ENCODE data around the gene FLVCR2.
A peak's percentile ranks its signal among the peaks of the same experiment; 100 is the strongest.

The FLVCR2 gene

DNA sequence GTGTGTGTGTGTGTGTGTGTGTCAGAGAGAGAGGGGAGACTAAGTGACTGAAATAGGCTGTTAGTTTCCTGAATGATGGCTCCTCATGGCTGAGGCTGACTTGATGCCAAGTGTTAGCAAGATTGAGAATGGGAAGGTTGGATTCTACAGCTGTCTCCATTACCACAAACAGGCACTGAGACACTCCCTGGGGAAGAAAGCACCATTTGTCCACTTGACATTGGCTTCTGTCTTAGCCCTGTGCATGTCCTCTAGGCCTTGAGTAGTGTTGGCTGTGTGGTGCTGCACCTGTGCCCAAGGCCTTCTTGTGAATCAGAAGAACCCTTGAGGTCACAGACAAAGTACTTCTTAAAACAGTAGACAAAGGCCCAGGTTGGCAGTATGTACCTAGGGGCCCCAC is 66.6 kb downstream of the FLVCR2 start:
- no peak for DNase-seq (ENCODE audit: extremely low read depth, low read depth)
- TF ChIP-seq, protein P1, sequence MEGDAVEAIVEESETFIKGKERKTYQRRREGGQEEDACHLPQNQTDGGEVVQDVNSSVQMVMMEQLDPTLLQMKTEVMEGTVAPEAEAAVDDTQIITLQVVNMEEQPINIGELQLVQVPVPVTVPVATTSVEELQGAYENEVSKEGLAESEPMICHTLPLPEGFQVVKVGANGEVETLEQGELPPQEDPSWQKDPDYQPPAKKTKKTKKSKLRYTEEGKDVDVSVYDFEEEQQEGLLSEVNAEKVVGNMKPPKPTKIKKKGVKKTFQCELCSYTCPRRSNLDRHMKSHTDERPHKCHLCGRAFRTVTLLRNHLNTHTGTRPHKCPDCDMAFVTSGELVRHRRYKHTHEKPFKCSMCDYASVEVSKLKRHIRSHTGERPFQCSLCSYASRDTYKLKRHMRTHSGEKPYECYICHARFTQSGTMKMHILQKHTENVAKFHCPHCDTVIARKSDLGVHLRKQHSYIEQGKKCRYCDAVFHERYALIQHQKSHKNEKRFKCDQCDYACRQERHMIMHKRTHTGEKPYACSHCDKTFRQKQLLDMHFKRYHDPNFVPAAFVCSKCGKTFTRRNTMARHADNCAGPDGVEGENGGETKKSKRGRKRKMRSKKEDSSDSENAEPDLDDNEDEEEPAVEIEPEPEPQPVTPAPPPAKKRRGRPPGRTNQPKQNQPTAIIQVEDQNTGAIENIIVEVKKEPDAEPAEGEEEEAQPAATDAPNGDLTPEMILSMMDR (IDR thresholded peaks at IDR 0.05; ENCODE audit: low read depth, low read length) = no peak

DNA sequence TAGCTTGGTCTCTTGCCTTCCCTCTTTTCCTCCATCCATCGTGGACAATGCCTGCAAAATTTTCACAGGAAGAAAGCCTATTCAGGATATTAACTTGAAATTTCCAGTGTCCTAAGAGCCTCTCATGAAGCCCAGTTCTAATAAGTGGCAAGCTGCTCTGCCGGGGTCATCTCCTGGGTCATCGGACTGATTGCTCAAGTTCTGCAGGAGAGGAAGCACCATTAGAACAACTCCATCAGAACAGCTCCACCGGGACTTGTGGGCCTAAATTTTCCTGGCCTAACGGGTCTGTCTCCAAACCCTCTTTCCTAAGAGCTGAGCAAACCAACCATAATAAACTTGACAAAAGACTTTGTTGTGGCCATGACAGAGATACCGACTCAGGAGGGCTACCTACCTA is 68.3 kb downstream of the FLVCR2 start:
- no peak for DNase-seq (ENCODE audit: extremely low read depth, low read depth)
- TF ChIP-seq, protein P1 (IDR thresholded peaks at IDR 0.05; ENCODE audit: low read depth, low read length) = no peak

DNA sequence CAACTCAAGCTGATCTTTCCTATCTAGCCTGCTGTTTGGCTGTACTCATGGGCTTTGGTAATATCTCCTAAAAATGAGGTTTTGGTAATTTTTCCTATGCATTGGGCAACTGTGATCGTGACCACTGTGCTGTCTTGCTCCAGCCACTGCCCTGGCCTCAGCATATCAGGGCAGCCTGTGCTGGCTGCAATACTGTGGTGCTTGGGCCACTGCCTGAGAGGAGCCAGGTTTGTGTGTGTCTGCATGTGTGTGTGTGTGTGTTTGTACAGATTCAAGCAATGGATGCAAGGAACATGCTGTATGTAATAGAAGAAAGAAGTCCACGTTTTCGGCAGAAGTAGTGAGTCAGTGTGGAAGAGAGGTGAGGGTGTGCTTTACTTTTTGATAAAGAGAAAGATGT is 69.2 kb downstream of the FLVCR2 start:
- DNase-seq (ENCODE audit: extremely low read depth, low read depth) = no peak
- TF ChIP-seq, protein P1 (IDR thresholded peaks at IDR 0.05; ENCODE audit: low read depth, low read length) = no peak

DNA sequence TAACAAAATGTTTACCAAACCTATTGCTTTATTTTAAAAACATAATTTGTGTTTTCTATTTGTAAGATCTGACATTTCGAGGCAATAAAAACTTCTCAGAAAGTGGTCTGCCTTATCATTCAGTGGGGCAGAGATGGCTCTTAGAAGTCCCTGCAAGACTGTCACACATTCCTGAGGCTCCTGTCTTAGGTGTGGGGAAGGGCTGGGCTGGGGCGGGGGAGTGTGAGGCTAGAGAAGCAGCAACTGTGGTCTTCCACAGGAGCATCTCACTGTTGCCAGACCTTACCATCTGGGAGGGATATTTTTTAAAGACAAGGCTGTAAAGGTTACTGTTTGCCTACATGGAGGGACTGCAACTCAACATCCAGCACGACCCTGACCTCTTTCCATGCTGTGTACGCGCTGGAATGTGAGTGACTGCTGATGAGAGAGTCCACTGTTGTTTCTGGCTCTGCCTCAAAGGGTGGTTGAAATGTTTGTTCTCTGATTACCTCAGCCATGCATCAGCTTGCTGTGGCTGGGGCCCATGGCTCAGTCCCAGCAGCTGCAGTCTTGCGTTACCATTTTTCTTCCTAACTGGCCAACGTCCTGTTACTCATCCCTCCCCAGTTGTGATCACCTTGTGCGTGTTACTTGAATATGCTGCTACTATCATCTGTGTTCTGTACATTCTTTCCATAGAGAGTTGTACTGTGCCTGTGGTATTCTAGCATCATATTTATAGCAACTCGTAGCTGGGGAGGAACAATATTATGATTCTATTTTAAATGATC is 69.8 kb downstream of the FLVCR2 start:
- TF ChIP-seq, protein P1 (IDR thresholded peaks at IDR 0.05; ENCODE audit: low read depth, low read length) = no peak

DNA sequence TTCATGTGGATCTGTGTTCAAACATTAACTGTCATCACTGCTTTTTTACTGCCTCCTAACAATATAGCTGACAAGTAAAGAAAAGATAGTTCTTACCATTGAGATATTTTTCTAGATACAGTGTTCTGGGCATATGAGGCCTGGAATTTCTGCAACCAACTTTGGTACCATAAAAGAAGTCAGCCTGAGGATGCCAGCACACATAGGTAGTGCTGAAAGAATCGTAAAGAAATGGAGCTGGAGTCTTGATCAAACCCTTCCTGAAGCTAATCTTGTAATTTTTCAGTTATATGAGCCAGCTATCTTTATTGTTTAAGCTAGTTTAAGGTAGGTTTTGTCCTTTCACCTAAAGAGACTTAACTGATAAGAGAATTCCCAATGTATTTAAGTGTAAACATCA is 70.9 kb downstream of the FLVCR2 start:
- DNase-seq (ENCODE audit: extremely low read depth, low read depth) = no peak
- TF ChIP-seq, protein P1 (IDR thresholded peaks at IDR 0.05; ENCODE audit: low read depth, low read length) = no peak

More for the DNA sequence above, 69.8 kb downstream of the FLVCR2 start:
- peak; percentile 64 for DNase-seq (ENCODE audit: extremely low read depth, low read depth)

DNA sequence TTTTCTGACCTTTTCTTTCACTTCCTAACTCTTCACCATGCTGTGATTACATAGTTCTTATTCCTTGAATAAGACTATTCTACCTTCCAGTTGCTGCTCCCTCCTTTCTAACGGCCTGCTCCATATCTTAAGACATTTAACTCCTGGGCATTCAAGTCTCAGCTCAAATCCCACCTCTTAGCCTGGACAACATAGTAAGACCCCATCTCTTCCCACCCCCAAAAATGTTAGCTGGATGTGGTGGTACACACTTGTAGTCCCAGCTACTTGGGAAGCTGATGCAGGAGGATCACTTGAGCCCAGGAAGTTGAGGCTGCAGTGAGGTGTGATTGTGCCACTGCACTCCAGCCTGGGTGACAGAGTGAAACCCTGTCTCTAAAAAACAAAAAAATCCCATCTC is 71.4 kb downstream of the FLVCR2 start:
- no peak for DNase-seq (ENCODE audit: extremely low read depth, low read depth)
- TF ChIP-seq, protein P1 (IDR thresholded peaks at IDR 0.05; ENCODE audit: low read depth, low read length) = no peak

DNA sequence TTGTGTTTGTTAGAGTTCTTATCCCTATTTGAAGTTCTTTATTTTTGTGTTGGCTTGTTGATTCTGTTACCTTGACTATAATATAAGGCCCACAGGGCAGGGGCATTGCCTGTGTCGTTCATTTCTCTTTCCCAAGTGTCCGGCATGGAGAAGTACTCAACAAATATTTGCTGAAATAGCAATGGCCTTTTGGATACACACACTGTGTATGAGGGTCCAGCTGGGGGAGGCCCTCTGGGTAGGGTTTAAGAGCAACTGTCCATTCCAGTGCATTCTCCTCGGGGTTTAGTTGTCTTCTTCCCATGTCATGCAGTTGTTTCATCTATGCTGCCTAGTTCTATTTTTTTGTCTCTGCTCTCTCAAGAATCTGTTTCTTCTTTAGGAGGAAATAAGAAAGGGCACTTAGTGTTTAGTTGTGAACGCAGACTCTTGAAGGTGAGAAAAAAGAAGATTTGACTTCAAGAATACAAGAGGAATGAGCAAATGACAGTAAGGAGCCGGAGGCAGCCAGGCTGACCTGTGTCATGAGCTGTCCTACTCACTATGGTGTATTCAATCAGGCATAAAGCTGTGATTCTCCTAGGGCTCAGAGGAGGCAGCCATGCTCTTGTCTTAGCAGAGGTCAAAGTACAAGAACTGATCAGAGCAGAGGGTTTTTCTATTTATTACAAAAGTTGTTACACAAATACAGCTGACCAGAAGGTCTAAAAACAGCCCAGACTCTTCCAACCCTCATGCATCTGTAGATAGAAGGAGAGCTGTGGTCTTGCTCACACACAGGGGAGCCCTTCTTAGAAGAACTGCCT is 72.0 kb downstream of the FLVCR2 start:
- no peak for DNase-seq (ENCODE audit: extremely low read depth, low read depth)
- TF ChIP-seq, protein P1 (IDR thresholded peaks at IDR 0.05; ENCODE audit: low read depth, low read length) = no peak

Data from AG09319 (cell line).